HEK293 (cell line): ENCODE data around the gene ERBIN.

ENCODE experiments used
- EGR2 ChIP-seq: fragments of 450-650 bp; formaldehyde crosslinking; IDR thresholded peaks from 2 replicates; pipeline ENCODE4 v1.5.1; 2016; ENCODE audit warnings: low read depth, missing biosample characterization, missing genetic modification characterization
- GLIS2 ChIP-seq: fragments of 450-650 bp; formaldehyde crosslinking; IDR thresholded peaks from 2 replicates; pipeline ENCODE4 v1.5.1; 2016; ENCODE audit warnings: missing biosample characterization, missing genetic modification characterization
- INSM2 ChIP-seq: fragments of 450-650 bp; formaldehyde crosslinking; IDR thresholded peaks from 2 replicates; pipeline ENCODE4 v1.5.1; 2016; ENCODE audit warnings: missing biosample characterization, missing genetic modification characterization
- KLF8 ChIP-seq: fragments of 450-650 bp; formaldehyde crosslinking; IDR thresholded peaks from 2 replicates; pipeline ENCODE4 v1.5.1; 2016; ENCODE audit warnings: missing biosample characterization, missing genetic modification characterization
- OVOL3 ChIP-seq: fragments of 450-650 bp; formaldehyde crosslinking; IDR thresholded peaks from 2 replicates; pipeline ENCODE4 v1.5.1; 2016; ENCODE audit warnings: missing biosample characterization, missing genetic modification characterization
- REST ChIP-seq: fragments of 450-650 bp; formaldehyde crosslinking; IDR thresholded peaks from 2 replicates; pipeline ENCODE4 v1.5.1; 2016; ENCODE audit warnings: missing biosample characterization, missing genetic modification characterization
- SETDB1 ChIP-seq: IDR thresholded peaks from one replicate; pipeline ENCODE4 v1.6.1; 2017; ENCODE audit warnings: mild to moderate bottlenecking, low read length, moderate library complexity, mixed read lengths; ENCODE audit not compliant: insufficient read length
- TRIM28 ChIP-seq: IDR thresholded peaks from 2 replicates; pipeline ENCODE4 v1.6.1; 2011; ENCODE audit warnings: low read length, control low read depth, borderline replicate concordance
- ZBTB11 ChIP-seq: fragments of 450-650 bp; formaldehyde crosslinking; conservative IDR thresholded peaks from 2 replicates; pipeline ENCODE4 v1.5.1; 2016; ENCODE audit warnings: low read depth, missing biosample characterization, missing genetic modification characterization
- ZEB2 ChIP-seq: fragments of 450-650 bp; formaldehyde crosslinking; IDR thresholded peaks from 2 replicates; pipeline ENCODE4 v1.5.1; 2016; ENCODE audit warnings: missing biosample characterization, missing genetic modification characterization
- ZFHX2 ChIP-seq: fragments of 450-650 bp; formaldehyde crosslinking; conservative IDR thresholded peaks from 2 replicates; pipeline ENCODE4 v1.5.1; 2016; ENCODE audit warnings: missing biosample characterization, missing genetic modification characterization
- ZFP3 ChIP-seq: fragments of 450-650 bp; formaldehyde crosslinking; IDR thresholded peaks from 2 replicates; pipeline ENCODE4 v1.5.1; 2016; ENCODE audit warnings: low read depth, missing biosample characterization, missing genetic modification characterization
- ZFP41 ChIP-seq: fragments of 450-650 bp; formaldehyde crosslinking; IDR thresholded peaks from 2 replicates; pipeline ENCODE4 v1.5.1; 2016; ENCODE audit warnings: missing biosample characterization, missing genetic modification characterization, borderline replicate concordance
- ZFP69B ChIP-seq: fragments of 450-650 bp; formaldehyde crosslinking; IDR thresholded peaks from 2 replicates; pipeline ENCODE4 v1.5.1; 2016; ENCODE audit warnings: missing biosample characterization, missing genetic modification characterization
- ZNF202 ChIP-seq: fragments of 450-650 bp; formaldehyde crosslinking; IDR thresholded peaks from 2 replicates; pipeline ENCODE4 v1.5.1; 2016; ENCODE audit warnings: missing biosample characterization, missing genetic modification characterization, borderline replicate concordance
- ZNF239 ChIP-seq: fragments of 450-650 bp; formaldehyde crosslinking; IDR thresholded peaks from 2 replicates; pipeline ENCODE4 v1.5.1; 2016; ENCODE audit warnings: missing biosample characterization, missing genetic modification characterization
- ZNF248 ChIP-seq: fragments of 450-650 bp; formaldehyde crosslinking; IDR thresholded peaks from 2 replicates; pipeline ENCODE4 v1.5.1; 2017; ENCODE audit warnings: missing biosample characterization, missing genetic modification characterization
- ZNF366 ChIP-seq: fragments of 450-650 bp; formaldehyde crosslinking; conservative IDR thresholded peaks from 2 replicates; pipeline ENCODE4 v1.5.1; 2016; ENCODE audit warnings: missing biosample characterization, missing genetic modification characterization
- ZNF404 ChIP-seq: fragments of 450-650 bp; formaldehyde crosslinking; IDR thresholded peaks from 2 replicates; pipeline ENCODE4 v1.5.1; 2017; ENCODE audit warnings: missing biosample characterization, missing genetic modification characterization
- ZNF416 ChIP-seq: fragments of 450-650 bp; formaldehyde crosslinking; IDR thresholded peaks from 2 replicates; pipeline ENCODE4 v1.5.1; 2016; ENCODE audit warnings: missing biosample characterization, missing genetic modification characterization
- ZNF433 ChIP-seq: fragments of 450-650 bp; formaldehyde crosslinking; IDR thresholded peaks from 2 replicates; pipeline ENCODE4 v1.5.1; 2016; ENCODE audit warnings: missing biosample characterization, missing genetic modification characterization, low read depth
- ZNF585B ChIP-seq: fragments of 450-650 bp; formaldehyde crosslinking; IDR thresholded peaks from 2 replicates; pipeline ENCODE4 v1.5.1; 2016; ENCODE audit warnings: missing biosample characterization, missing genetic modification characterization
- ZNF624 ChIP-seq: fragments of 450-650 bp; formaldehyde crosslinking; IDR thresholded peaks from 2 replicates; pipeline ENCODE4 v1.5.1; 2017; ENCODE audit warnings: missing biosample characterization, missing genetic modification characterization
- ZNF645 ChIP-seq: fragments of 450-650 bp; formaldehyde crosslinking; IDR thresholded peaks from 2 replicates; pipeline ENCODE4; 2016; ENCODE audit warnings: missing biosample characterization, missing genetic modification characterization
- ZNF658 ChIP-seq: fragments of 450-650 bp; formaldehyde crosslinking; IDR thresholded peaks from 2 replicates; pipeline ENCODE4; 2016; ENCODE audit warnings: missing biosample characterization, missing genetic modification characterization
- ZNF670 ChIP-seq: fragments of 450-650 bp; formaldehyde crosslinking; IDR thresholded peaks from 2 replicates; pipeline ENCODE4 v1.5.1; 2016; ENCODE audit warnings: missing biosample characterization, missing genetic modification characterization, low read depth
- ZNF677 ChIP-seq: fragments of 450-650 bp; IDR thresholded peaks from 2 replicates; pipeline ENCODE4 v1.5.0; 2018; ENCODE audit warnings: missing biosample characterization, mild to moderate bottlenecking, missing genetic modification characterization, moderate library complexity
- ZNF692 ChIP-seq: fragments of 450-650 bp; formaldehyde crosslinking; IDR thresholded peaks from 2 replicates; pipeline ENCODE4 v1.5.1; 2016; ENCODE audit warnings: missing biosample characterization, missing genetic modification characterization
- ZNF777 ChIP-seq: fragments of 450-650 bp; formaldehyde crosslinking; IDR thresholded peaks from 2 replicates; pipeline ENCODE4 v1.5.1; 2017; ENCODE audit warnings: missing biosample characterization, missing genetic modification characterization, borderline replicate concordance
- ZSCAN23 ChIP-seq: fragments of 450-650 bp; formaldehyde crosslinking; IDR thresholded peaks from 2 replicates; pipeline ENCODE4 v1.5.1; 2016; ENCODE audit warnings: missing biosample characterization, missing genetic modification characterization

ERBIN gene

GRCh38 chr5:65925601-65926275 lies 637 bp upstream of the ERBIN start (continued):
- TF ChIP-seq ZNF677 (tag by site-specific recombination), result peak; percentile 52; the same call in 1 of the 2 replicates
- no peak for TF ChIP-seq ZNF404
- TF ChIP-seq EGR2 (tag by site-specific recombination), result no peak
- 0 out of 2 replicates have a peak, but pooled peaks have one; percentile 13 for TF ChIP-seq OVOL3
- TF ChIP-seq ZNF239 (tag by site-specific recombination), result peak; percentile 45
- peak; percentile 76; the same call in 1 of the 2 replicates for TF ChIP-seq ZBTB11 (tag by site-specific recombination)
- no peak for TF ChIP-seq ZNF658 (tag by site-specific recombination)
- TF ChIP-seq ZNF645 (tag by site-specific recombination), result no peak
- no peak; the same call in 1 of the 2 replicates for TF ChIP-seq ZNF777 (tag by site-specific recombination)
- peak; percentile 80; the same call in 1 of the 2 replicates for TF ChIP-seq INSM2 (tag by site-specific recombination)
- TF ChIP-seq ZEB2, result peak; percentile 94
- no peak for TF ChIP-seq ZSCAN23 (tag by site-specific recombination)
- no peak for TF ChIP-seq TRIM28
- TF ChIP-seq ZNF366, result peak; percentile 99
- no peak for TF ChIP-seq ZNF416
- peak; percentile 67 for TF ChIP-seq ZFP69B (tag by site-specific recombination)
- 0 out of 2 replicates have a peak, but pooled peaks have one; percentile 33 for TF ChIP-seq ZFP41
- peak; percentile 80 for TF ChIP-seq GLIS2 (tag by site-specific recombination)
- no peak for TF ChIP-seq ZNF585B
- TF ChIP-seq ZNF624, result no peak
- peak; percentile 90 for TF ChIP-seq KLF8 (tag by site-specific recombination)
- TF ChIP-seq ZFP3 (tag by site-specific recombination), result no peak
- TF ChIP-seq SETDB1, result no peak
- TF ChIP-seq ZNF248 (tag by site-specific recombination), result no peak
- TF ChIP-seq ZNF670 (tag by site-specific recombination), result no peak
- TF ChIP-seq ZNF692, result peak; percentile 60; the same call in 1 of the 2 replicates
- no peak for TF ChIP-seq ZNF202 (tag by site-specific recombination)
- TF ChIP-seq REST (tag by site-specific recombination), result no peak
- TF ChIP-seq ZFHX2, result peak; percentile 46
- no peak for TF ChIP-seq ZNF433 (tag by site-specific recombination)
